HEK293 (cell line): ENCODE data around the gene KITLG.

Experiments used
- CTCF ChIA-PET: fragments of 350-600 bp; formaldehyde crosslinking; extraction: SDS; loops from one replicate; lab custom pipeline; 2021; ENCODE audit warnings: antibody characterized with exemption; lab: Yijun Ruan, JAX
- POLR2A ChIA-PET: fragments of 300-600 bp; formaldehyde crosslinking; extraction: SDS; loops from one replicate; lab custom pipeline; 2020; ENCODE audit warnings: antibody characterized with exemption, inconsistent platforms; lab: Yijun Ruan, JAX
- H3K27ac ChIP-seq: fragments of 200-500 bp; sonication (Bioruptor generic); 2 replicates; pipeline ENCODE4 v1.5.1; 2014; ENCODE audit warnings: low read depth, low read length, control low read depth, inconsistent platforms; ENCODE audit errors: extremely low read depth
- H3K36me3 ChIP-seq, 2 experiments: fragments of 200-500 bp in 1 of 2; sonication (Bioruptor generic) in 1 of 2; 1 replicate in 1 of 2; 2 replicates in 1 of 2; pipeline ENCODE4 v1.5.1; 2014 to 2017; ENCODE audit warnings: inconsistent platforms in 2 of 2, low read length in 2 of 2; ENCODE audit not compliant: control insufficient read depth in 2 of 2, insufficient read depth in 1 of 2
- H3K4me1 ChIP-seq: fragments of 200-500 bp; sonication (Bioruptor generic); 2 replicates; pipeline ENCODE4 v1.5.1; 2014; ENCODE audit warnings: mild to moderate bottlenecking, low read length, inconsistent platforms; ENCODE audit not compliant: control insufficient read depth, insufficient read depth
- H3K4me3 ChIP-seq: 2 replicates; pipeline ENCODE4 v1.5.1; 2011; ENCODE audit warnings: low read depth, mild to moderate bottlenecking, control low read depth, low read length, moderate library complexity
- H3K9me3 ChIP-seq: fragments of 200-500 bp; sonication (Bioruptor generic); 2 replicates; pipeline ENCODE4 v1.5.1; 2014; ENCODE audit warnings: low read depth, low read length, inconsistent platforms; ENCODE audit not compliant: control insufficient read depth, insufficient read depth
- AEBP2 ChIP-seq: fragments of 450-650 bp; formaldehyde crosslinking; IDR thresholded peaks from 2 replicates; pipeline ENCODE4 v1.5.1; 2016; ENCODE audit warnings: missing biosample characterization, missing genetic modification characterization, borderline replicate concordance
- BCL11B ChIP-seq: fragments of 450-650 bp; formaldehyde crosslinking; IDR thresholded peaks from 2 replicates; pipeline ENCODE4 v1.5.1; 2016; ENCODE audit warnings: low read depth, missing biosample characterization, missing genetic modification characterization
- INSM2 ChIP-seq: fragments of 450-650 bp; formaldehyde crosslinking; IDR thresholded peaks from 2 replicates; pipeline ENCODE4 v1.5.1; 2016; ENCODE audit warnings: missing biosample characterization, missing genetic modification characterization
- KLF10 ChIP-seq: fragments of 450-650 bp; IDR thresholded peaks from 2 replicates; pipeline ENCODE4 v1.5.1; 2018; ENCODE audit warnings: missing biosample characterization, mild to moderate bottlenecking, missing genetic modification characterization
- MYNN ChIP-seq: fragments of 450-650 bp; formaldehyde crosslinking; IDR thresholded peaks from 2 replicates; pipeline ENCODE4 v1.5.1; 2016; ENCODE audit warnings: missing biosample characterization, missing genetic modification characterization, borderline replicate concordance
- PRDM2 ChIP-seq: fragments of 450-650 bp; formaldehyde crosslinking; IDR thresholded peaks from 2 replicates; pipeline ENCODE4 v1.5.1; 2016; ENCODE audit warnings: missing biosample characterization, missing genetic modification characterization, borderline replicate concordance
- SCRT2 ChIP-seq: fragments of 450-650 bp; formaldehyde crosslinking; IDR thresholded peaks from 2 replicates; pipeline ENCODE4 v1.5.1; 2016; ENCODE audit warnings: missing biosample characterization, missing genetic modification characterization
- SP2 ChIP-seq: fragments of 450-650 bp; formaldehyde crosslinking; IDR thresholded peaks from 2 replicates; pipeline ENCODE4 v1.5.1; 2016; ENCODE audit warnings: missing biosample characterization, missing genetic modification characterization
- SP3 ChIP-seq: fragments of 450-650 bp; formaldehyde crosslinking; IDR thresholded peaks from 2 replicates; pipeline ENCODE4 v1.5.1; 2016; ENCODE audit warnings: missing biosample characterization, missing genetic modification characterization
- TCF7L2 ChIP-seq: IDR thresholded peaks from 2 replicates; pipeline ENCODE4 v1.6.1; 2011; ENCODE audit warnings: low read depth, mild to moderate bottlenecking, inconsistent platforms, low read length, moderate library complexity, borderline replicate concordance
- YY1 ChIP-seq: fragments of 450-650 bp; formaldehyde crosslinking; IDR thresholded peaks from 2 replicates; pipeline ENCODE4 v1.5.1; 2018; ENCODE audit warnings: missing biosample characterization, missing genetic modification characterization
- ZBTB17 ChIP-seq: fragments of 450-650 bp; formaldehyde crosslinking; IDR thresholded peaks from 2 replicates; pipeline ENCODE4 v1.5.1; 2016; ENCODE audit warnings: missing biosample characterization, missing genetic modification characterization
- ZBTB7A ChIP-seq: fragments of 450-650 bp; formaldehyde crosslinking; IDR thresholded peaks from 2 replicates; pipeline ENCODE4 v1.5.1; 2016; ENCODE audit warnings: low read depth, missing biosample characterization, missing genetic modification characterization
- ZNF248 ChIP-seq: fragments of 450-650 bp; formaldehyde crosslinking; IDR thresholded peaks from 2 replicates; pipeline ENCODE4 v1.5.1; 2017; ENCODE audit warnings: missing biosample characterization, missing genetic modification characterization
- ZNF324 ChIP-seq: fragments of 450-650 bp; formaldehyde crosslinking; IDR thresholded peaks from 2 replicates; pipeline ENCODE4 v1.5.1; 2016; ENCODE audit warnings: missing biosample characterization, missing genetic modification characterization
- ZNF341 ChIP-seq: fragments of 450-650 bp; formaldehyde crosslinking; IDR thresholded peaks from 2 replicates; pipeline ENCODE4; 2016; ENCODE audit warnings: low read depth, missing biosample characterization, missing genetic modification characterization
- ZNF423 ChIP-seq: fragments of 450-650 bp; formaldehyde crosslinking; IDR thresholded peaks from 2 replicates; pipeline ENCODE4 v1.5.1; 2016; ENCODE audit warnings: missing biosample characterization, missing genetic modification characterization
- ZNF571 ChIP-seq: fragments of 450-650 bp; formaldehyde crosslinking; IDR thresholded peaks from 2 replicates; pipeline ENCODE4 v1.5.0; 2017; ENCODE audit warnings: missing biosample characterization, missing genetic modification characterization
- ZNF654 ChIP-seq: fragments of 450-650 bp; formaldehyde crosslinking; IDR thresholded peaks from 2 replicates; pipeline ENCODE4 v1.5.1; 2016; ENCODE audit warnings: low read depth, missing biosample characterization, missing genetic modification characterization
- ZNF677 ChIP-seq: fragments of 450-650 bp; IDR thresholded peaks from 2 replicates; pipeline ENCODE4 v1.5.0; 2018; ENCODE audit warnings: missing biosample characterization, mild to moderate bottlenecking, missing genetic modification characterization, moderate library complexity
- ZNF692 ChIP-seq: fragments of 450-650 bp; formaldehyde crosslinking; IDR thresholded peaks from 2 replicates; pipeline ENCODE4 v1.5.1; 2016; ENCODE audit warnings: missing biosample characterization, missing genetic modification characterization
- ZNF830 ChIP-seq: fragments of 450-650 bp; IDR thresholded peaks from 2 replicates; pipeline ENCODE4 v1.5.0; 2018; ENCODE audit warnings: missing biosample characterization, missing genetic modification characterization, low read depth, mild to moderate bottlenecking, moderate library complexity
- ZNF837 ChIP-seq: fragments of 450-650 bp; formaldehyde crosslinking; IDR thresholded peaks from 2 replicates; pipeline ENCODE4 v1.5.1; 2016; ENCODE audit warnings: missing biosample characterization, missing genetic modification characterization
- ZNF843 ChIP-seq: fragments of 450-650 bp; formaldehyde crosslinking; IDR thresholded peaks from 2 replicates; pipeline ENCODE4 v1.5.1; 2016; ENCODE audit warnings: missing biosample characterization, missing genetic modification characterization

The KITLG gene

GRCh38 chr12:88507270-88507669, 73.0 kb downstream of the KITLG start (continued):
- TF ChIP-seq ZNF830, result no peak
- TF ChIP-seq ZNF341 (tag by site-specific recombination), result no peak
- TF ChIP-seq ZNF654 (tag by site-specific recombination), result no peak
- no peak for TF ChIP-seq ZNF571 (tag by site-specific recombination)
- TF ChIP-seq YY1 (tag by site-specific recombination), result no peak
- no peak for TF ChIP-seq BCL11B (tag by site-specific recombination)
- no peak for TF ChIP-seq ZNF837 (tag by site-specific recombination)
- TF ChIP-seq TCF7L2, result no peak
- TF ChIP-seq ZNF248 (tag by site-specific recombination), result no peak
- TF ChIP-seq, all 188 proteins: peak for 0

GRCh38 chr12:88505696-88506095, 74.6 kb downstream of the KITLG start:
- TF ChIP-seq KLF10 (tag by site-specific recombination) (no peak), ZNF324 (tag by site-specific recombination) (no peak), SP2 (no peak), SP3 (no peak), ZNF692 (no peak), SCRT2 (tag by site-specific recombination) (no peak), ZBTB7A (tag by site-specific recombination) (no peak), ZNF423 (tag by site-specific recombination) (no peak), MYNN (tag by site-specific recombination) (no peak), ZNF843 (tag by site-specific recombination) (no peak), ZNF677 (no peak), INSM2 (tag by site-specific recombination) (no peak), ZBTB17 (no peak), PRDM2 (no peak), AEBP2 (tag by site-specific recombination) (no peak)
- CTCF ChIA-PET, result interaction anchor here (1.1 kb wide), 1 partner anchor 12 kb away, joined by 3 read pairs; no protein-coding TSS in a partner anchor
- no peaks in the 10 kb centered on the region for H3K9me3 ChIP-seq

More at GRCh38 chr12:88505696-88506095, 74.6 kb downstream of the KITLG start:
- Histone ChIP-seq H3K36me3 (peaks cover 0 to 14% of the 10 kb centered on the region in 2 experiments; a peak in 1 of 3 replicates), H3K27ac (no peak overlapping the region), H3K4me1 (peaks cover 6% of the 10 kb centered on the region; the same call in 1 of the 2 replicates), H3K4me3 (no peak overlapping the region)
- POLR2A ChIA-PET, result no interaction called here
